ENCODE results near the gene MYO7A. TPM values are rescaled to one million over a fixed set of nuclear protein-coding genes. Genes with fewer than 3 reads are reported as not detected.

Gene MYO7A
- total and polyA plus RNA-seq, 2 donors (not counting 3 experiments of a cell fraction or from before 2014, with no cell fraction given): 1.3 to 3.6 TPM

GRCh38 chr11:77146261-77147035 is 18.4 kb downstream of the MYO7A start:
- dilution Hi-C loops (cut with MboI; ENCODE audit: extremely low pct_ligation_motif_present, low sequenced_read_pairs): no loop called here
- H3K27ac ChIP-seq (ENCODE audit: insufficient read depth, low read depth, low read length): no peak overlapping the region
- POLR2A ChIA-PET: interaction anchor here (0.5 kb wide), 1 partner anchor 55 kb away, joined by 3 read pairs; no protein-coding TSS in a partner anchor

More at GRCh38 chr11:77146261-77147035, 18.4 kb downstream of the MYO7A start:
- Histone ChIP-seq H2AFZ (ENCODE audit: low read depth, low read length) (no peak overlapping the region), H3K9me3 (replicated peaks; ENCODE audit: control insufficient read depth, insufficient read depth, low read length) (no peaks in the 10 kb centered on the region), H3K79me2 (ENCODE audit: control insufficient read depth, insufficient read depth, low read length) (no peaks in the 10 kb centered on the region), H3K9me1 (replicated peaks; ENCODE audit: control insufficient read depth, extremely low read depth, insufficient read depth, low read length) (no peaks in the 10 kb centered on the region), H3K9ac (replicated peaks; ENCODE audit: extremely low read depth, insufficient read depth, low read length) (no peak overlapping the region), H4K20me1 (replicated peaks; ENCODE audit: control insufficient read depth, extremely low read depth, insufficient read depth, low read length) (no peaks in the 10 kb centered on the region), H3K27me3 (ENCODE audit: control insufficient read depth in 2 of 2, insufficient read depth in 2 of 2, low read length in 2 of 2) (peaks cover 0 to 3% of the 10 kb centered on the region in 2 experiments), H3K4me2 (ENCODE audit: insufficient read depth, low read length) (no peak overlapping the region), H3K36me3 (ENCODE audit: control insufficient read depth in 2 of 2, extremely low read depth in 1 of 2, insufficient read depth in 2 of 2, low read length in 2 of 2) (no peaks in the 10 kb centered on the region), H3K4me1 (ENCODE audit: control insufficient read depth, extremely low read depth, insufficient read depth, low read length) (no peaks in the 10 kb centered on the region), H3K4me3 (replicated peaks in 1 of 3; ENCODE audit: insufficient read depth in 1 of 3, low read depth in 1 of 3, low read length in 3 of 3) (no peak overlapping the region)
- no TSS peak for BruUV-seq (replicated peaks)
- intact Hi-C loops (cut with micrococcal nuclease): no loop called here
- TF ChIP-seq EZH2 (IDR thresholded peaks at IDR 0.05; ENCODE audit: borderline replicate concordance, low read depth, low read length, severe bottlenecking) (no peak), CTCF (IDR thresholded peaks at IDR 0.05; ENCODE audit: extremely low read depth in 1 of 2, insufficient read depth in 1 of 2, low read depth in 1 of 2, low read length in 2 of 2) (no peak), MYC (IDR thresholded peaks at IDR 0.05; ENCODE audit: low read depth, low read length) (no peak), JUN (IDR thresholded peaks at IDR 0.05; ENCODE audit: borderline replicate concordance, insufficient read depth, insufficient read length, low read depth) (no peak), MAX (IDR thresholded peaks at IDR 0.05; ENCODE audit: insufficient read depth, insufficient read length) (no peak), FOS (IDR thresholded peaks at IDR 0.05; ENCODE audit: borderline replicate concordance, insufficient read depth, low read length) (no peak), GATA2 (IDR thresholded peaks at IDR 0.05; ENCODE audit: insufficient read depth, insufficient read length, low read depth, low read length) (no peak), POLR2A (IDR thresholded peaks at IDR 0.05; ENCODE audit: low read depth, low read length) (no peak), POLR2AphosphoS5 (IDR thresholded peaks at IDR 0.05; ENCODE audit: insufficient read depth, low read depth, low read length) (no peak)
- FAIRE-seq: no peak
- CTCF ChIA-PET: interaction anchor here (1.0 to 1.9 kb wide), 2 partner anchors 15 to 19 kb away, joined by 3 to 13 read pairs; no protein-coding TSS in a partner anchor
- no peak for DNase-seq (ENCODE audit: low read depth, low spot score)

Measured in endothelial cell of umbilical vein (primary cell).